Measurements from ENCODE around the gene MIOS.

MIOS gene

DNA sequence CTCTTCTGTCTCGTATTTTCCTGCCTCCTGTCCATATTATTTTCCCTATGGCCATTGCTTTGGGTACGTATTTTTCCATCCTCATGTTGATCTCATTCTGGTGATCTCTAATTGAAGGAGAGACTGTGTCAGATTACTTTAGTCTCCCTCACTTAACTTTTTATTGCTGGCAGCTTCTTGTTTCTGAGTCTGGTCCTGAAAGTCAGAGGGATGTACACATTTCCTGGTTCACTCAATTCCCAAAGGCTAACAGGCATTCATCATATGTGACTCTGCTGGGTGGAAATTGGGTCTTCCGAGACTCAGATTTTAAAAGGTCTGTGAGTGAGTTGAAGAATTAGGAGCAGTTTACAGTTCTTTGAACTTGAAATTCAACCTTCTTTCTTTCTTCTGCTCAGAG is 84.8 kb downstream of the MIOS start:
- Histone ChIP-seq H2AFZ (ENCODE audit: low read length) (no peak overlapping the region), H3K9me2 (replicated peaks; ENCODE audit: insufficient read depth, low read length) (no peaks in the 10 kb centered on the region), H3K27me3 (replicated peaks; ENCODE audit: insufficient read depth, low read length) (no peaks in the 10 kb centered on the region), H3K9ac (ENCODE audit: low read length) (no peak overlapping the region), H3F3A (ENCODE audit: insufficient read depth, low read length) (no peaks in the 10 kb centered on the region), H3K4me3 (ENCODE audit: low read length) (no peak overlapping the region), H3K4me2 (ENCODE audit: low read depth, low read length) (no peak overlapping the region), H3K27ac (ENCODE audit: low read length) (no peak overlapping the region), H3K36me3 (replicated peaks; ENCODE audit: insufficient read depth, low read length) (no peaks in the 10 kb centered on the region), H4K20me1 (ENCODE audit: insufficient read depth, low read length) (no peaks in the 10 kb centered on the region), H3K9me3 (replicated peaks; ENCODE audit: insufficient read depth, low read length) (no peaks in the 10 kb centered on the region), H3K79me2 (ENCODE audit: low read length) (peaks cover 6% of the 10 kb centered on the region), H3K4me1 (ENCODE audit: low read length) (no peaks in the 10 kb centered on the region)
- TF ChIP-seq EZH2phosphoT487 (IDR thresholded peaks at IDR 0.05; ENCODE audit: low read length): no peak
- TF ChIP-seq CTCF (IDR thresholded peaks at IDR 0.05; ENCODE audit: low read length): no peak
- TF ChIP-seq EZH2 (optimal IDR thresholded peaks at IDR 0.05; ENCODE audit: low read depth, low read length): no peak
- no peak for DNase-seq

- no peak overlapping the region for H3K27ac ChIP-seq (ENCODE audit: low read length)
- peaks cover 6% of the 10 kb centered on the region for H3K79me2 ChIP-seq (ENCODE audit: low read length)
- H3K4me2 ChIP-seq (ENCODE audit: low read depth, low read length): no peak overlapping the region
- H3K4me3 ChIP-seq (ENCODE audit: low read length): no peak overlapping the region
- H4K20me1 ChIP-seq (ENCODE audit: insufficient read depth, low read length): no peaks in the 10 kb centered on the region
- no peaks in the 10 kb centered on the region for H3K27me3 ChIP-seq (replicated peaks; ENCODE audit: insufficient read depth, low read length)
- no peak for TF ChIP-seq EZH2phosphoT487 (IDR thresholded peaks at IDR 0.05; ENCODE audit: low read length)
- TF ChIP-seq CTCF (IDR thresholded peaks at IDR 0.05; ENCODE audit: low read length): no peak
- TF ChIP-seq EZH2 (optimal IDR thresholded peaks at IDR 0.05; ENCODE audit: low read depth, low read length): no peak
- no peaks in the 10 kb centered on the region for H3K9me3 ChIP-seq (replicated peaks; ENCODE audit: insufficient read depth, low read length)
- no peak for DNase-seq
- no peaks in the 10 kb centered on the region for H3K36me3 ChIP-seq (replicated peaks; ENCODE audit: insufficient read depth, low read length)
- no peak overlapping the region for H3K9ac ChIP-seq (ENCODE audit: low read length)
- H2AFZ ChIP-seq (ENCODE audit: low read length): no peak overlapping the region
- no peaks in the 10 kb centered on the region for H3K4me1 ChIP-seq (ENCODE audit: low read length)
- no peaks in the 10 kb centered on the region for H3K9me2 ChIP-seq (replicated peaks; ENCODE audit: insufficient read depth, low read length)
- H3F3A ChIP-seq (ENCODE audit: insufficient read depth, low read length): no peaks in the 10 kb centered on the region
Measured at GRCh38 chr7:7652798-7653540, 86.3 kb downstream of the MIOS start.

DNA sequence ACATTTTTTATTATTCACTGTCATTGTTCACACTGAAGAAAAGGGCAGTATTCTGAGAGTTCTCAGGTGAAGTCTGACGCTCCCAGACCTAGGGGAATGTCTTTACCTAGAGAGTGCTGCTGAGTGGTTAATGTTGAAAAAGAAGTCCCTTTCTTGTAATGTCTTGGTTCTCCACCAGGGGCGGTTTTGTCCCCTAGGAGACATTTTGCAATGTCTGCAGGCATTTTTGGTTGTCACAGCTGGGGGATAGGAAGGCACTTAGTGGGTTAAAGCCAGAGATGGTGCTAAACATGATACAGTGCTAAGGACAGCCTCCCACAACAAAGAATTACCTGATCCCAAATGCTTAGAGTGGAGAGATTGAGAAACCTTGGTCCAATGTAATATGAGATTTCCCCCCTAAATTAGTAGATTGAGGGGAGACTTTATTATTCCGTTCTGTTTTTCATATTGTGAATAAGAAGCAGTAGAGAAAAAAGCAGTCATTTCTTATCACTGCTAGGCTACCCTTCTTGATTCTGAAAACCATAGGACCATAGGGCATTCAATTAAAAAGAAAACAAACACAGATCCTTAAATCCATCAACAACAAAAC is 87.0 kb downstream of the MIOS start:
- Histone ChIP-seq H3K9me3 (replicated peaks; ENCODE audit: insufficient read depth, low read length) (no peaks in the 10 kb centered on the region), H3K79me2 (ENCODE audit: low read length) (peaks cover 6% of the 10 kb centered on the region), H3K9me2 (replicated peaks; ENCODE audit: insufficient read depth, low read length) (no peaks in the 10 kb centered on the region), H3K4me2 (ENCODE audit: low read depth, low read length) (no peak overlapping the region), H2AFZ (ENCODE audit: low read length) (no peak overlapping the region), H4K20me1 (ENCODE audit: insufficient read depth, low read length) (no peaks in the 10 kb centered on the region), H3K27ac (ENCODE audit: low read length) (no peak overlapping the region), H3K27me3 (replicated peaks; ENCODE audit: insufficient read depth, low read length) (no peaks in the 10 kb centered on the region), H3K4me1 (ENCODE audit: low read length) (no peaks in the 10 kb centered on the region), H3K36me3 (replicated peaks; ENCODE audit: insufficient read depth, low read length) (no peaks in the 10 kb centered on the region), H3K9ac (ENCODE audit: low read length) (no peak overlapping the region), H3F3A (ENCODE audit: insufficient read depth, low read length) (no peaks in the 10 kb centered on the region), H3K4me3 (ENCODE audit: low read length) (no peak overlapping the region)
- DNase-seq: peak; percentile 31
- TF ChIP-seq EZH2phosphoT487 (IDR thresholded peaks at IDR 0.05; ENCODE audit: low read length): no peak
- no peak for TF ChIP-seq EZH2 (optimal IDR thresholded peaks at IDR 0.05; ENCODE audit: low read depth, low read length)
- TF ChIP-seq CTCF (IDR thresholded peaks at IDR 0.05; ENCODE audit: low read length): peak; percentile 71

Measured in MM.1S (cell line).